CD1c-positive myeloid dendritic cell (primary cell): ENCODE measurements around the gene POU2F3.

Experiments
- DNase-seq: peaks from one replicate; pipeline ENCODE4 v3.0.0-alpha.2; 2016; ENCODE audit errors: extremely low spot score

Gene POU2F3

GRCh38 chr11:120239713-120240640 lies at the start of gene POU2F3:
POU2F3 (plus strand) TSS chr11:120240140; CDS start chr11:120240344, 204 bp downstream.
- DNase-seq: no peak

DNA sequence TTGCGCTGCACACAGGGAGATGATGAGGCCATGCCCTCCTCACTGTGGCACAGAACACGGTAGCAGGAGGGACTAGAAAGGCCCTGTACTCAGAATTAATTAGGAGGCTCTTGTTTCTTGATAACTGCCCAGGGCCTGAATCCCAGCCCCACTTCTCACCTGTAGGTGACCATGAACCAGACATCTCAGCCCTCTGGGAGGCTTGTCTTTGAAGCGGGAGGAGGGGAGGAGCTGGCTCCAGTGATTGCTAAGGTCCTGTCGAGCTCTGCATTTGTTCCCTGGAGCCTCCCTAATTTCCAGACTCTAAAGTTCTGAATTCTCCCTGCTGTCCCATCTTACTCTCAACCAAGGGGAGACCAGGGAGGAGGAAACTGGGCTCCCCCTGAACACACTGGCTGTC lies 48.9 kb upstream of the POU2F3 start:
- no peak for DNase-seq

GRCh38 chr11:120192831-120193625 lies 46.9 kb upstream of the POU2F3 start:
- no peak for DNase-seq

GRCh38 chr11:120194166-120194565 lies 45.8 kb upstream of the POU2F3 start:
- no peak for DNase-seq

DNA sequence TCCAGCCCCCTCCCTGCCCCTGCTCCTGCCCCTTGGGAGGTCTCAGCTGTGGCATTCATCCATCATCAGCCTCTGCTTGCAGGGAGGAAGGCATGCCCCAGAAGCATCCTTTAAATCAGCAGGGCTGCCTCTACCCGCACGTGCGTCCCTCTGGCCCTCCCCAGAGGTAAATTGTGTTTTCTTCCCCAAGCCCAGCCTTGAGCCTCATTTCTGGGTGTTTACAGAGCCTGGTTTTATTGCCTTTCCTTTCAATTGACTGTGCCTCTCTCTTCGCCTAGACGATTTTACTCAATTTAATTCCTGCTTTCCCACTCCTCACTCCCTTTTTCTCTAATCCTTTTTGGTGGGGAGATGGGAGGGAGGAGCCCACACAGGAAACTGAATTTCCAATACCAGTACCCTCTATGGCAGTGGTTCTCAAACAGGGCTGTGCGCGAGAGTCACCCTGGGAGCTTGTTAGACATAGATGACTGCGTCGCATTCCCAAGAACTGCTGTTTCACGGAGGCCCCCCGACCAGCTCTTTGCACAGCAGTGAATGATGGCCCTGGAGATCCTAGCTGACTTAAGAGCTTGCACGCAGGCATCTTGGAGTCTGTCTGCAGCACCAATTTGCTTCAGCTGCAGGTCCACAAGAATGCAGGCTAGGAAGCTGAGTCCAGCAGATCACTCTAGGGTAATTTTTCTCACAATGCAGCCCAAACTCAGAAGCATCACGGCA lies 44.2 kb upstream of the POU2F3 start:
- DNase-seq: no peak

GRCh38 chr11:120196826-120197225 lies 43.1 kb upstream of the POU2F3 start:
- no peak for DNase-seq

- no peak for DNase-seq
Observed at GRCh38 chr11:120197251-120197891, 42.6 kb upstream of the POU2F3 start.

- DNase-seq: no peak
Observed at GRCh38 chr11:120197977-120198376, 42.0 kb upstream of the POU2F3 start.

DNA sequence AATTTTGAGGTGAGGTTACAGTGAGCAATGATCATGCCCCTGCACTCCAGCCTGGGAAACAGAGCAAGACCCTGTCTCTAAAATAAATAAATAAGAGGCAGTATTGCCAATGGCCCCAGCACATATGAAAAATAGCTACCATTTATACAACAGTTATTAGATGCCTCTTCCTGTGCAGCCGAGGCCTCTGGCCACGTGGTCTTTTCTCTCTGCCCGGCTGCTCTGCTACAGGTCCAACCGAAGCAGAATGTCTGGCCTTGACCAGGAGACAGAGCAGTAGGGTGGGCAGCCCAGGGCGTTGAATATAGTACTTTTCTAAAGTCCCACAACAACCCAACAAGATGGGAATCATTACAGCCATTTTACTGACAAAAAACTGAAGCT lies 41.5 kb upstream of the POU2F3 start:
- DNase-seq: no peak

DNA sequence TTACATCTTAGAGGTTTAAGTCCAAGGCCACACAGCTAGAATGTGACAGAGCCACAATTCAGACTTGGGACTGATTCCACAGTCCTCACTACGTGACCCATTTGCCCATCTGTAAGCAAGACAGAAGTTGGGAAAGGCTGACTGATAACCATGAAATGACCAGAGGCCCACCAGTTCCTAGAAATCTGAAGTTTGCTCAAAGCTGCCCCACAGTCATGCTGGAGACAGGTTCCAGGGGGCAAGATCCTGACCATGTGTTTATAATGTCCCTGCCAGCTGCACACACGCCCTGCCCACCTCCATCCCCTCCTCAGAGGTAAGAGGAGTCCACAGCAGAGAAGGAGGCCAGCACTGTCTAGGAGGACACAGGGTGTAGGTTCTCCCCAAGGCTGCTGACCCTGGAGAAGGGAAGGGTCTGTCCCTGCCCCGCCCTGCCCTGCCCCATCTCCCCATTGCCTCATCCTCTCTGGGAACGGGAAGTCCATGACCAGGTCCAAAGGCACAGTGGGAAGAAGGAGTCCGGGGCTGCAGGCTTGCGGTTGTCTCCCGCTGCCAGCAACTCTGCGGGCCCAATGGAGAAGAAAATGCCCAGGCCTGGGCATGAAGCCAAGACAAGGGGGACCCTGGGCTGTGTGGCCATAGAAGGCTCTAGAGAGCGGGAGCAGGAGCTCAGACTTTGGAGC lies 41.0 kb upstream of the POU2F3 start:
- no peak for DNase-seq

GRCh38 chr11:120199613-120200012 lies 40.3 kb upstream of the POU2F3 start:
- DNase-seq: no peak

- no peak for DNase-seq
Observed at GRCh38 chr11:120200677-120201076, 39.3 kb upstream of the POU2F3 start.

GRCh38 chr11:120201653-120202052 lies 38.3 kb upstream of the POU2F3 start:
- no peak for DNase-seq

GRCh38 chr11:120203626-120204025 lies 36.3 kb upstream of the POU2F3 start:
- DNase-seq: no peak

DNA sequence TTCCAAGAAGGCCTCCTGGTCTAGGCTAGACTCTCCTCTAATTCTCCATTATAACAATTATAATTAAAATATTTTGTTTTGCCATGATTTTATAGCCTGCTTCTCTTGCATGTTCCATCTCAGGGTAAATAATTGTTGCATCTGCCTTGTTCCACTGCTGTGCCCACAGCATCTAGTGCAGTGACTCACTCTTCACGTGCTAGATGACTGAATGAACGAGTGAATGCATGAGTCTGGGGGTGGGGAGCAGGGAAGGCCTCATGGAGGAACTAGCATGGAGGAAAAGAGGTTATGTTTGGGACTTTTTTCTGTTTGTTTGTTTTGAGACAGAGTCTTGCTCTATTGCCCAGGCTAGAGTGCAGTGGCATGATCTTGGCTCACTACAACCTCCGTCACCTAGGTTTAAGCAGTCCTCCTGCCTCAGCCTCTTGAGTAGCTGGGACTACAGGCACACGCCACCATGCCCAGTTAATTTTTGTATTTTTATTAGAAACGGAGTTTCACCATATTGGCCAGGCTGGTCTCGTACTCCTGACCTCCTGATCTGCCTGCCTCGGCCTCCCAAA lies 34.3 kb upstream of the POU2F3 start:
- DNase-seq: peak; percentile 60

DNA sequence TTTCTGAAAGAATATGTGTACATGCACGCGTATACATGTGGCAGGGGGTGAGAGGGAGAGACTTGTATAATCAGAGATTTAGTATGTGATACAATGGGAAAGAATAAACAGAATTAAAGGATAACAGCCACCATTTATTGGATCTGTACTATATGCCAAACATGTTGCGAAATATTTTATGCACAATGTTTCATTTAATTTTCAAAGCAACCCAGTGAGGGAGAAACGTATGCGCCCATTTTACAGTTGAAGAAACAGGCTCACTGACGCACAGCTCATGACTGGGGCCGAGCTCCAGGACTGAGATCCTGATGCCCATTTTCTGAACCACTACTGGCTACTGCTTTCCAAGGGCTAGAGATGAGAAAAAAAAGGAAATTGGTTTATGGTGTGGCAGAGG lies 32.4 kb upstream of the POU2F3 start:
- no peak for DNase-seq

- peak; percentile 31 for DNase-seq
Observed at GRCh38 chr11:120208001-120208441, 31.9 kb upstream of the POU2F3 start.

DNA sequence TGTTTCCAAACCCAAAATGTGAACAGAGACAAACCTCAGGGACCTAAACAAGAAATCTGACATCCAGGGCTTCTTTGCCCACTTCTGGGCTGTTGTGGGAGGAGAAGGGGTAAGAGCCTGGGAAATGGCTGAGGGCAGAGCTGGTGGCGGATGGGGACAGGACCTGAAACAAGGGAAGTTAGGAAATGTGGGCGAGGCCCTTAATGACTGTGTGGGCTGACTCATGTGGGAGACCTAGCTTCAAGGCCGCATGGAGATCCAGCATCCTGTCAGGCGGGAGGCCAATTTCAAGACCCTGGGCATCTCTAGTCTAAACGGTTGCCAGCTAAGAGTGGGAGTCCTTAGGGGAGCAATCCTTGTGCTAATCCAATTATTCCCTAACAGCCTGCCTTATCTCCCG lies 31.2 kb upstream of the POU2F3 start:
- DNase-seq: peak; percentile 87

- peak; percentile 5 for DNase-seq
Observed at GRCh38 chr11:120209746-120210625, 30.0 kb upstream of the POU2F3 start.
